Measurements from ENCODE around the gene SLK.

DNA sequence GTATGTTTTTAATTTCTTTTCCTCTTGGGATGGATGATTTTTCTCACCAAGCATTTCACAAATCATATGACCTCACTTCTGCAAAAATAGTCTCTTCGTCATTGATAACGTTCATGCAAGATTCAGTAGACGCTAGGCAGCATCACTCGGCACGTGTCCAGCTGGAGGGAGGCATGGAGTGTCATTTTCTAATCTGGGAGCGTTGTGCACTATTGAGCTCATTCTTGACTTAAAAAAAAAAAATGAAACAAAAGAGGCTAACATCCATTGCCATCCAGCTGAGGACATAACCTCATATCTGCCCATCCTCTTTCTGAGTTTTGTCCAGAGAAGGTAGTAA is 62.6 kb downstream of the SLK start:
- TF ChIP-seq, protein P1, sequence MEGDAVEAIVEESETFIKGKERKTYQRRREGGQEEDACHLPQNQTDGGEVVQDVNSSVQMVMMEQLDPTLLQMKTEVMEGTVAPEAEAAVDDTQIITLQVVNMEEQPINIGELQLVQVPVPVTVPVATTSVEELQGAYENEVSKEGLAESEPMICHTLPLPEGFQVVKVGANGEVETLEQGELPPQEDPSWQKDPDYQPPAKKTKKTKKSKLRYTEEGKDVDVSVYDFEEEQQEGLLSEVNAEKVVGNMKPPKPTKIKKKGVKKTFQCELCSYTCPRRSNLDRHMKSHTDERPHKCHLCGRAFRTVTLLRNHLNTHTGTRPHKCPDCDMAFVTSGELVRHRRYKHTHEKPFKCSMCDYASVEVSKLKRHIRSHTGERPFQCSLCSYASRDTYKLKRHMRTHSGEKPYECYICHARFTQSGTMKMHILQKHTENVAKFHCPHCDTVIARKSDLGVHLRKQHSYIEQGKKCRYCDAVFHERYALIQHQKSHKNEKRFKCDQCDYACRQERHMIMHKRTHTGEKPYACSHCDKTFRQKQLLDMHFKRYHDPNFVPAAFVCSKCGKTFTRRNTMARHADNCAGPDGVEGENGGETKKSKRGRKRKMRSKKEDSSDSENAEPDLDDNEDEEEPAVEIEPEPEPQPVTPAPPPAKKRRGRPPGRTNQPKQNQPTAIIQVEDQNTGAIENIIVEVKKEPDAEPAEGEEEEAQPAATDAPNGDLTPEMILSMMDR (IDR thresholded peaks at IDR 0.05; ENCODE audit: low read length) = no peak
- TF ChIP-seq EZH2phosphoT487 (IDR thresholded peaks at IDR 0.05; ENCODE audit: low read length) = no peak
